Activated CD4-positive, CD25-positive, alpha-beta regulatory T cell treated with anti-CD3 and anti-CD28 coated beads, Interleukin-2, amount 50 U/mL, for 72 hours (primary cell): ENCODE results near the gene PKDCC.
"Not testable (repeated sequence)": the region's sequence is repeated elsewhere in the genome, so short reads cannot be mapped to it uniquely, and the experiment has no call there.

Experiments used
- DNase-seq: peaks from one replicate; pipeline ENCODE4 v3.0.0; 2021

The PKDCC gene

DNA sequence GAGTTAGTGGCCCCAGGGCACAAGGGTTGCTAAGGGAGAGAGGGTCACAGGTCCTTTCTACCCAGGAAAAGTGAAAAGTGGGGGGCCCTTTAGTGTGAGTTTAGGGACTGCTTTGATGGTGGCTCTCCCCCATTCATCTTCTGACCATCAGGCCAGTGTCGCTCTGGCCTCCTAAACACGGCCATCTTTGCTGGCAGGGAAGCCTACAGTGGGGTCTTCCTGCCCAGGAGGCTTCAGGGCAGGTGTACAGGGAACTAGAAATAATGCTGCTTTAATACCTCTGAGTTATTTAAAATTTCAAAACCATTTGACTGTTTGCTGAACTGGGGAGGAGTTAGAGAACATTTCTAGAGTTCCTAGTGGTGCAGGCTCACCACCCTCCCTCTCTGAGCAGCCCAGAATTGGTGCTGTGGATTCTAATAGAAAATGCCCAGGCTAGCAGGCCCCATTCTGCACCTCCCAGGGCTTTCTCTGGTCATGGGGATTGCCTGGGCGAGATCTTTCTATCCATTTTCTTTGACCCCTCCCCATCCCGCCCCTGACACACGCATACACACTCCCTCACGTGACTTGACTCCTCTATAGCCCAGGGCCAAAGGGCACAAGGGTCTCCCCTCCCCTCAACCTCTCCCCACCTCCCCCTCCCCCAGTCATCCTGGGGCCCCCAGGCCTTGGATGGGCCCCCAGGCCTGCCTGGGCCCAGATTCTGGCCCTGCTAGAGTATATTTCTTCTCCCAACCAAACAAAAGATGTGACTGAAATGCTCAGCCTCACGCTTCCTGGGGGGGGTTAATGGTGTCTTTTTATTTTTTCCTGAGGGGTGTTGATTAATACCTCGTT, 3.1 kb downstream of the PKDCC start:
- no peak for DNase-seq

DNA sequence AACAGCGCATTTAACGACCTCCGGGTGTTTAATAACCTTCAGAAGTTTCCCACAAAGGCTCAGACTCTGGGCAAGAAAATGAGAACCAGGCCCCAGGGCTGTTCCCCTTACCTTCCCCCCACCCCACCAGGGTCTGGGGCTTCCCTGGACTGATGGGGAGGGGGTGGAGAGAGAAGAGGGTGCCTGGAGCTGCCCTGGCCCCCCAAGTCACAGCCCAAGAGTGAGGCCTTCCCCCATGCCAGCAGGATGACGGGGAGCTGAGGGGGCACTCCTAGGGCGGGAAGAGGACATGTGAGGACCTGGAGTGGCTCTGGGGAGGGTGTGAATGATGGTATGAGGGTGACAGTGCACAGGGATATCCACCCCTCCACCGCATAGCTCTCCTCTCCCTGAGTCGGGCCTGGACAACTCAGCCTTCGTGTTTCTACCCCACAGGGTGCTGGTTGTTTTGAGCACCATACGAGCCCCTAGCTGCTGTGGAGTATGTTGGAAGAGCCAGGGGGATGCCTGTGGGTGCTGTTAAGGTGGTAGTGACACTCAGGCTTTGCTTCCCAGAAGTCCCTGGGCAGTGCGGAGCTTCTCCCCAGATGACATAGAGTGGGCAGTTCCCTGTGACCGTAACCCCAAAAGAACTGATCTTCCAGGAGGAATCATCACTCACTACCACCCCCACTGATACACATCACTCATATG, 3.9 kb downstream of the PKDCC start:
- no peak for DNase-seq

- DNase-seq = no peak
These were observed 5.1 kb downstream of the PKDCC start for GRCh38 chr2:42052702-42053481.

DNA sequence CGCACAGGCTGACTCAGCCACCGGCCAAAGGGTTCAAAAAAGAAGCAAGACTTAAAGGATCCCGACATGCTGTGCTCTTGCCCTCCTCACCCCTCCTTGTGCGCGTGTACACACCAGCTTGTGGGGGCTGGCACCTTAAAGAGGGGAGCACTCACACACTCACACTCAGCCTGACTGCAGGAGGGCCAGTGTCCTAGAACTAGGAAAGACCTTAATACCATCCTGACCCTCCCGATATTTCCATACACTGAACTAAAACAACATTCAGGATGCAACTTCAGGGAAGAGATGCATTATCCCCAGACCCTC, 5.6 kb downstream of the PKDCC start:
- no peak for DNase-seq

DNA sequence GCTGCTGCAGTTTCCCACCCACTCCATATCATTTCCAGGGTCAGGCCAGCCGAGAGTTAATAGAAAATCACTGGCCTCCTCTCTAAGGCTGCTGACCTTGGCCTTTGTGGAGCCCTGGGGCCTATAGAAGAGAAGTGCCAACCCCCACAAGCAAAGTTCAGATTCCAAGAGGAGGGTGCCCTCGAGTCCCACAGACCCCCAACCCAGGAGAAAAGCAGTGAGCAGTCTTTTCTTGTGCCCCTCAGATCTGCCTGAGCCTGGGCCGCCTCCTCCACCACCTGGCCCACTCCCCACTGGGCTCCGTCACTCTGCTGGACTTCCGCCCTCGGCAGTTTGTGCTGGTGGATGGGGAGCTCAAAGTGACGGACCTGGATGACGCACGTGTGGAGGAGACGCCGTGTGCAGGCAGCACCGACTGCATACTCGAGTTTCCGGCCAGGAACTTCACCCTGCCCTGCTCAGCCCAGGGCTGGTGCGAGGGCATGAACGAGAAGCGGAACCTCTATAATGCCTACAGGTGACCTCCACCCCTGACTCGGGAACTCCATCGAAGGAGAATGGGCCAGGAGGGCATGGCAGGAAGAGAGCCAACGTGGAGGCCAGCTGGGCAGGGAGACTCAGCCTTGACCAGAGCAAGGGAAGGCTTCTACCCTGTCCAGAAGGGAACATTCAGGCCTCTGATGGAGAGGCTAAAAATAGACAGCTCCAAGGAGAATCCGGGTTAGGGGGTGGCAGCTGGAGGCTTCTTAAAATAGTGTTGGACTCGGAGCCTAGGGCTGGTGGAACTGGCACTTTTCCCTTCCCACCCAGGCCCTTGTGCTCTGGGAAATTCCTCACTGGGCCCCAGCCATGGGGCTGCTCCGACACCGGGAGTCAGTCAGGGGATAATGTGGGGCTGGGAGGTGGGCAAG, 6.2 kb downstream of the PKDCC start:
- no peak for DNase-seq

DNA sequence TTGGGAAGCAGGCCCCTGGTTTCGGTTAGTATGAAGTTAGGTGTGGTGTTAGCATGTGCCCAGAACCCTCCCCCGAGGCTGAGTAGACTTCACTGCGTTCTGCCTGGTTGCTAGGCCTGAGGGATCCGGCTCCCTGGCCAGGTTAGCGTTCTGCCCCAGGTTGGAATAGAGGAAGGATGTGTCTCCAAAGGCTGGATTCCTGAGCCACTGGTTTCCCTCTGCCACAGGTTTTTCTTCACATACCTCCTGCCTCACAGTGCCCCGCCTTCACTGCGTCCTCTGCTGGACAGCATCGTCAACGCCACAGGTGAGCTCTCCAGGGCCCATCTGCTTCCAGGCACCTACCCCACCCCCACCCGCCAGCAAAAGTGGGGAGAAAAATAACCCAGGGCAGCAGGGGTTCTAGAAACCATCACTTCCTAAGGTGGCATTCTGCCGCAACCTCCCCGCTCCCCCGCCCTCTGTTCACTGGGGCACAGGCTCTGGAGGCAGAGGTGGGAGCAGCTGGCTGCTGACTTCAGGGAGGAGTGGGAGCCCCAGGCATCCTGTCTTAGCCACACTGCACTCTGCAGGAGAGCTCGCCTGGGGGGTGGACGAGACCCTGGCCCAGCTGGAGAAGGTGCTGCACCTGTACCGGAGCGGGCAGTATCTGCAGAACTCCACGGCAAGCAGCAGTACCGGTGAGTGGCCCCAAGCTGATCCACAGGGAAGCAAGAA, 7.1 kb downstream of the PKDCC start:
- no peak for DNase-seq

- DNase-seq = no peak
These were observed 8.0 kb downstream of the PKDCC start for GRCh38 chr2:42055573-42056514.

- DNase-seq = no peak
These were observed 9.5 kb downstream of the PKDCC start for GRCh38 chr2:42057159-42057901.

GRCh38 chr2:42057902-42058450, 10.2 kb downstream of the PKDCC start:
- no peak for DNase-seq

- no peak for DNase-seq
These were observed 11.6 kb downstream of the PKDCC start for GRCh38 chr2:42059261-42059898.

DNA sequence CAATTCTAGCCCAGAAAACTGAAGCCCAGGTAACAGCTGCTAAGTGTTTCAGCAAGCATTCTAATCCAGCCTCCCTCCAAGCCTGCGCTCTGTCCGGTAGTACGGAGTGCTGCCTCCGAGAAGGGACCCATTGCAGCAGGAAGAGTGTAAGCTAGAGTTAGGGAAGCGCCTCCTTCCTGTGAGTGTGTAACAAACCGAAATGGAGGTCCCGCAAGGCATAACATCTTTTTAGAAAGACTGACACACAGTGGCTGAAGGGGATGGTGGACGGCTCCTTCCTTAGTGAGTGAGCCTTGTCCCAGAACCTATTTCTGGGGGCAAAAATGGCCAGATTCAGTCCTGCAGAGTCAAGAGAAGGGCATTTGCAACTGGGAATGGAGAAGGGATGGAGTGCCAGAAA, 12.2 kb downstream of the PKDCC start:
- DNase-seq = no peak

DNA sequence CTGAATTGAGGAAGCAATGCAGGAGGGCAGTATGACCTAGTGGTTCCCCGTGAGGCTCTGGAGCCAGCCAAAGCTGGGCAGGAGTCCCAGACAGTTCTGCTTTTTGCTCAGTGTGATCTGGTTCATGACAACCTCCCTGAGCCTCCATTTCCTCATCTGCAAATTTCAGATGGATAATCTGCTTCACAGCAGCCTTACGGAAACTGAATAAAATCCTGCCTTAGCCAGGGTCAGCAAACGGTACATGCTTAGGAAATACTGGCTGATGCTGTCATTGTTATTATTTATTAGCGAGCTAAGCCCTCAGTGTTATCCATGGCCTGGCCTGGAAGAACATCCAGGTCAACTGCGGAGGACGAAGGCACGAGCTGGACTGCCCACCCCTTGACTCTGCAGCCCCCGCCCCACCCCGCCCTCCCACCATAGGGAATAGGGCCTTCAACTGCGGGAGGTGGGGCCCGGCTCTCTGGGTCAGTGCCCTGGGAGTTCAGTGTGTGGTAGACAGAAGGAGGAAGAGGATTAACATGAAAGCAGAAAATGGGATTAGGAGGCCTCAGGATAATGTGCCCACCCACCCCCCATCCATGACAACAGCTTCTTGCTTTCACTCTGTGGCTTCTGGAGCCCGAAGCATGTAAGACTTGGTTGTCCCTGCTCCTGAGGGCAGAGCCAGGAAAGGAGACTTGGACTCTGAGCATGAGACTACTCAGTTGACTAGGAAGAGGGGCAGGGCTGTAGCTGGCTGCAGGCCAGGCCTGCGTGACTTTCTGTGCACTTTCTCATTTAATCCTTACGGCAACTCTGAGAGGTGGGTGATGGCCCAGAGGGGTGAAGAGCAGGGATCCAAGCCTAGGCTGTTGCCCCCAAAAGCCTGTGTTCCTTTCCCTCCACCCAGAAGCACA, 13.1 kb downstream of the PKDCC start:
- DNase-seq = no peak

DNA sequence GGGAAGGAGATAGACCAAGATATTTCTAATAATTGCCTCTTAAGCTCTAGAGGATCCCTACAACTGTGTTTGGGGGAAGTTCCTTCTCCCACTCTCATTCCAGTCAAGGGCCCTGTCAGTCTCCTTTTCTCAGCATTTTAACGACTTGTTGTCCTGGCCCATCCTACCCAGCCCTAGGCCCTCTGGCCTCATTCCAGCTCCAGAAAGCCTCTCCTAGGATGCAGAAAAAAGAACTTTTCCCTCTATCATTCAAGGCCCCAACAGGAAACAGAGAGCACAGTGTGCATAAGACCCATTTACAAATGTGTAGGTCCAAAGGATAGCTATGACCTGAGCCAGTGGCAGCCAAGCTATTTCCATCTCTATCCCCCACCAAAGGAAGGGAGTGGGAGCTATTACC, 14.0 kb downstream of the PKDCC start:
- no peak for DNase-seq

DNA sequence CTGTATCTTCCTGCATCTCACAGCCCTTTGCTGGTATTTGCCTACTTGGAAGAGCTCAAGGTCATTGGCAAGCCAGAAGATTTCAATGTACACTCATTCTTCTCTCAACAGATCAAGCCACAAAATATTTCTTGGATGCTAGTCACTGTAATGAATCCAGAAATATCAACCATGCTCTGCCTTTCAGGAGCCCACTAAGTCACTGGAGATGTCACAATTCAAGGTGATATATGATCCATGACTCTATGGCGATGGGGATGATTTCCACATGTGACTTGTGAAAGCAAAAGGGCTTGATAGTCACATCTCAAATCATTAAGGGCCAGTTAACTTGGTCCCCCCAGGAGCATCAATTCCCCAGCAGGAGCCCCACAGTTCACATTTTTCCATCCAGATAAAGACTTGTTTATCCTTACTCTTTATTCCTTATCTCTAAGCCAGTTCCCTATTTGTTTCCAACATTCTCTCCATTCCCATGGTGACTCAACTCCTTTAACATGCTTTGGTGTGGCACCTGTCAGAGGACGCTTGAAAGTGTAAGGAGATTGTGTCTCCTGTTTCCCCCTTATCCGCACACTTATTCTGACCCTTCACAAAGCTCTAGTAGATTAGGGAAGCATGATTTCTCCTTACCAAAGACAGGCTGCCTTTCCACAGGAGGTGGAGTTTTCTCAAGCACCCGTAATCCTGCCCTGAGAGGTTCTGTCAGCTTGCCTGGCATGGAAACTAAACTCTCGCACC, 15.8 kb downstream of the PKDCC start:
- no peak for DNase-seq

DNA sequence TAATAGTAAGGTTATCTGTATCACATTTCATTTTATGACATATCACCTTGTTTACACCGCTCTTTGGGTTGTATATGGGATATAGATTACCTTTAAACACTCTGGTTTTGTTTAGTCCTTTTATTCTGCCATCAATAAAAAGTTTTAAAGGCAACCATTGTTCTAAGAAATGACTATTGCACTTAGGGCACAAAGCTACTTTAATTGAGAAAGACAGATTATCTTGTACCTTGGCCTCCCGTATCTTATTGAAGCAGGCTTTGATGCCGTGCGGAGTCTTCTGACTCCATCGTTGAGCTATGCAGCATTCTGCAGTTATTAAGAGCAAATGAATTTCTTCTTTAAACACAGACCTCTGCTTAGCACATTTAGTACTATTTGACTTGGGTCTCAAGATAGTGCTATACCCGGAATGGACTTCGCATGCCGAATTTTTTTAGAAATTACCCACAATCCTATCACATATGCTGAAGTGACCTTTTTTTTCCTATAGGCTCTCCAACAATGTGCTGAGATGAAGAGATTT, 16.7 kb downstream of the PKDCC start:
- no peak for DNase-seq

GRCh38 chr2:42065753-42066152, 17.9 kb downstream of the PKDCC start:
- DNase-seq = not testable (repeated sequence)

DNA sequence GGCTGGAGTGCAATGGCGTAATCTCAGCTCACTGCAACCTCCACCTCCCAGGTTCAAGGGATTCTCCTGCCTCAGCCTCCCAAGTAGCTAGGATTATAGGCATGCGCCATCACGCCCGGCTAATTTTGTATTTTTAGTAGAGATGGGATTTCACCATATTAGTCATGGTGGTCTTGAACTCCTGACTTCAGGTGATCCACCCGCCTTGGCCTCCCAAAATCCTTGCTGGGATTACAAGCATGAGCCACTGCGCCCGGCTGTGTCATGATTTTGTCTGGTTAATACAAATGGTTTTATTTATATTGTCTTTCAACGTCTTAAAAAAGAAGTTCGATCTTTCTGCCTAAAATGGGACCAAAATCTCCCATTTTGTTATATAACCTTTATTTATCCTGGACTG, 19.2 kb downstream of the PKDCC start:
- not testable (repeated sequence) for DNase-seq
